HG02943 (cell line): ENCODE data around the gene DPEP2.

ENCODE experiments used
- ATAC-seq: cut with Tn5 transposase; IDR thresholded peaks from one replicate; pipeline ENCODE4 v1.9.1; 2021; ENCODE audit warnings: mild to moderate bottlenecking, low read depth, moderate library complexity; ENCODE audit not compliant: unreplicated experiment

The DPEP2 gene

DNA sequence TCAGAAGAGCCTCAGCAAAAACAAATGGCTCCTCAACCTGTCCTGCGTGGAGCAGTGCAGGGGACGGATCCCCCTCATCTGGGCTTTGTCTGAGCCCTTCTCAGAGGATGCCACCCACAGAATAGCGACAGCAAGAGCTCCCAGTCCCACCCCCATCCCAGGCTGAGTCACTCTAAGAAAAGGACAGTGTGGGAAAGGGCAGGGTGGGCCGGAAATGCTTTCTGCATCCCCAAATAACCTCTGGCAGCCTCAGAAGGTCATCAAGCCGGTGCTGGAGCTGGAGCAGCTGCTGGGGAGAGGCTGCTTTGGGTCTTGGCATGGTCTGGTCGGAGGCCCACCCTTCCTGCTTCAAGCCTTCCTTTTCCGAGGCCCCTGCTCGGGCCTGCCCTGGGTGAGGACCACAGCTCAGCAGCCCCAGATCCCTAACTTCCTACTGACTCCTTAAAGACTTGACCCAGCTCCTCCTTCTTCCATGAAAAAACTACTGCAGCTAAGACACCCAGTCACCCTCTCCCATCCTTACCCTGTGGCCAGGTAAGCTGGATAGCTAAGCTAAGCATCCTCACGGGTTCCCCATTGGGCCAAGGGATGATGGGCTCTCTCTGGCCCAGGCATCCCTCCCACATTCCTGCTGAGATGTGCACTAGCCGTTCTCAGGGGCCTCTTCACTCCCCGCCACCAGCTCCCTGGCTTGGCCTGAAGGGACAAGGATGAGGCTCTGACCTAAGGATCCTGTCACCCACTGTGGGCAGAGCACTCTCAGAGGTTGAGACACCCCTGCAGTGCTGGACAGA is 39.6 kb downstream of the DPEP2 start:
- no peak for ATAC-seq

DNA sequence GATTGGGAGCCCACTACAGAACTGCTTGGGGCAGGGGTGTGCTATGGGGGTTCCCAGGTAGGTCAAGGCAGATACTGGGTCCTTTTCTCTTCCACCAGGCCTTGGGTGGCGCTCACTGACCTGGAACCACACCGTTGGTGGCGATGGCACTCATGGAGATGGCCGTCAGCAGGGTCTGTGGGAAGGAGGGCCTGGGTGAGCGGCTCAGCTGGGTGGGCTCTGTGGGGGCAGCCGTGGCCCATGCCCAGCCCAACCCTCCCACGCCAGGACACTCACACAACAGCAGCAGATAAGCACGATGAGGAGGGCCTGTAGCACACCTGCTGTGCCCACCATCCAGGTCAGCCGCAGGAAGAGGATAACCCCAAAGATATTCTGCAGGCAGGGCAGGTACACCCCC is 41.7 kb downstream of the DPEP2 start:
- ATAC-seq, result no peak

DNA sequence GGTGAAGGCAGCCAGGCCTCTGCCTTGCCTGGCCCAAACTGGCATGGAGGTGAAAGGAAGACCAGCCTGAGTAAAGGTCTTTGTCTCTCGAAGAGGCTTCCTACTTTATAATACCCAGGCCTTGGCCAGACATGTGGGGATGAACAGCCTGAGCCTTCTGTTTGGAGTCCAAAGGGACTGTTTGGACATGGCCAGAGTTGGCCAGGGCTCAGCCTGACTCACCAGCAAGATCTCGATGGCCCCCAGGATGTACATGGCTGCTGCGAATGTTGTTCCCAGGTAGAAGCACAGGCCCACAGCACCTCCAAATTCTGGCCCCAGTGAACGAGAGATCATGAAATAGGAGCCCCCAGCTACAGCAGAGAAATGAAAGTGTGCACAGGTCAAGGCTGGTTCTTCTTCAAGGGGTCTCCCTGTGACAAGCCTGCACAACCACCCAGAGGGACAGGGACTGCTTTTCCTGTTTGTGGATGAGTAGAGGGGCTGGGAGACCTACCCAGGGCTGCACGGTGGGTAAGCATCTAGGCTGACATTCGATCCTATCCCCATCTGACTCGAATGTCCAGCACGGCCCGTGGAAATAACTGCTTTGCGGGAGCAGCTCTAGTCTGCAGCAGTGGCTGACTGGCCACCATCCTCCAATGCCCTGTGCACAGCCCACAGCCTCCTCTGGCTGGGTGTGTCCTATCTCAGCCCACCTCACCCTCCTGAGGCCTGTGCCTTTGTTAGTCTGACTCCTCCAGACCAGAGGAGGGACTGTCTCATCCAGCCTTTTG is 44.7 kb downstream of the DPEP2 start:
- no peak for ATAC-seq

DNA sequence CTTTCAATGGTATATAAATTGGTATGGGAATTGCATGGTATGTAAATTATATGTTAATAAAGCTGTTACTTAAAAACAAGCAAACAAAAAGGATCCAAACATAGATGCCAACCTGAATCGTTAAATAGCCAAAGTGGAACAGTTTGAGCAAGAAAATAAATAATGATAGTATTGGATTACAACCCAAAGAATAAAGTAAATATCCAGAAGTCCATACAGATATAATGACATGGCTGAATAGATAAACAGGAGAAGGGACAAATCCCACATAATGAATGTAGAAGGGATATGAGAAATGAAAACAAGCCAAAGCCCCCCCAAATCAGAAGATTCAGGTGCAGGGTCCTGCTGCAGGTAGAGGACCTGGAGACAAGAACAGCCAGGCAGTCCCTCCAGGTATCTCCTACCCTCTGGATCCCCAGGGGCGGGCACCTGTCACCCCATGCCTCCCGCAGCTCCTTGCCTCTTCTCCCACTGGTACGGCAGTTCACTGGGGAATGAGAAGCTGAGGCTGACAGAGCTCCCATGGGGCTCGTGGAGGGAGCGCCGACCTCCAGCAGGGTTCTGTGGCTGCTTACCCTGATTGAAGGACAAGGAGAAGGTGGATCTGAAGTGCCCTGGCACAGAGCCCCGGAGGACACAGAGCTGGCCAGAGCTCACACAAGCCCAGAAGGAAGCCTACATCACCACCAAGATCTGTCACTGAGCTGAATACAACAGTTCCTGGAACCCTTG is 45.5 kb downstream of the DPEP2 start:
- ATAC-seq, result no peak

DNA sequence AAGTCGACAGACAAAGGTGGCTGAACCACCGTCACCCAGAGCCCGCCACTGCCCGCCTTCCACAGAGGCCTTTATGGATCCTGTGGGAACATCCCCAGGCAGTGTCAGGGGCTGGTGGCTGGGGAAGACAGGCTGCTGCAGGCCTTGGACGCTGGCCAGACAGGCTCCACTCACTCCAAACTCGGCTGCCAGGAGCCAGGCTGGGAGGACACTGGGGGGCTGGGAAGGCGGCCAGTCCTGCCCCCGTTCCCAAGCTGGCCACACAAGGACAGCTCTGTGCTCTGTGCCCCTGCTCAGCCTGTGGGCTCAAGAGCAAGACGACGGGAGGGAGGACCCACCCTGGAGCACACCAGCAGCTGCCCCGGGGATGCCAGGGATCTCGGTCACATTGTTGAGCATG is 47.8 kb downstream of the DPEP2 start:
- no peak for ATAC-seq

DNA sequence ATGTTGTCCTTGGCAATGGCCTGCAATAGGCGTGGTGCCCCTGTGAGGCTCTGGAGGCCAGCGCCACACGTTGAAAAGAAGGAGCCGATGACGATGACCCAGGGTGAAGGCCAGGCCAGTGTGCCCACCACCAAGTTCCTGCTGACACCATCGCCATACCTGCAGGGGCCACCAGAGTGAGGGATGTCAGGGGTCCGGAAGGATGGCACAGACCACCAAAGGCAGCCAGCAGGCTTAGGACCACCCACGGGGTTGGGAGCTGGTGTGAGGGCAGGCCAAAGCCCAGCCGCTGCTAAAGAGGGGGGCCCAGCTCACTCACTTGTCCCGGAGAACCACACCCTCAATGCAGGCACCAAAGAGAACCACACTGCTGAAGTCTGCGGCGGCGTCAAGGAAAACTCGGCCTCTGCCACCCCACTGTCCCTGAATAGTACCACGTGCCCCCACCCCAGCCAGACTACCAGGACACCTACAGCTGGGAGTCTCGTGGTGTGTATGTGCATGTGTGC is 48.9 kb downstream of the DPEP2 start:
- ATAC-seq, result no peak

DNA sequence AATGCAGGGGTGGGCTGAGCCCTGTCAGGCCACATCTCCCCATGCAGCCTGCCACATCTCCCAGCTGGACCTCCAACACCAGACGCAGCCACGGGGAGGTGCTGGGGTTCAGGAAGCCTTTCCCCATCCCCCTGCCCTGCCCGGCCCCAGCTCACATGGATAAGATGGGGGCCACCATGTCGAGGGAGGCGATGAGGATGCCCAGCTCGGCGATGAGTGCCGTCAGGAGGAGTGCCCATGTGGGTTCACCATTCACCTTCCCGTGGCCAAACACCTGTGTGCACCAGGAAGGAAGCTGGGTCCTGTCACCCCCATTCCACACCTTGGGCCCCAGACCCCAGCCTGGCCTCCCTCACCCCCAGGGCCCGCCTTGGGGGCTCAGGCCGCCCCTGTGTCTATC is 49.6 kb downstream of the DPEP2 start:
- ATAC-seq, result no peak

DNA sequence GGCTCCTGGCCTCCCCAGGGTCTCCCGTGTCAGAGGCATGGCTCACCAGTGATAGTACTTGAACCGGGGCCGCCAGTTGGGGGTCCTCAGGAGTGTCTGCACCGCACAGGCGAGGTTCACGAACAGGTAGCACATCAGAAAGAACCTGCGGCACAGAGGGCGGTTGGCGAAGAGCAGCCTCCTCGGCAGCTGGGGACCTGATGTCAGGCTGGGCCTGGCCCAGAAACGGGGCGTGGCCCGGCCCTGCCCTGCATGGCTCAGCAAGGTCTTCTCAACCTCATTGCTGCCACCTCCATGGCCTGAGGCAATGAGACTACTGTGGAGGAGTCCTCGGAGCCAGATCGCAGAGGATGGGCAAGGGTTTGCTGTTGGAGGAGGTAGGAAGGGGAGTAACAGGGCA is 51.3 kb downstream of the DPEP2 start:
- no peak for ATAC-seq

DNA sequence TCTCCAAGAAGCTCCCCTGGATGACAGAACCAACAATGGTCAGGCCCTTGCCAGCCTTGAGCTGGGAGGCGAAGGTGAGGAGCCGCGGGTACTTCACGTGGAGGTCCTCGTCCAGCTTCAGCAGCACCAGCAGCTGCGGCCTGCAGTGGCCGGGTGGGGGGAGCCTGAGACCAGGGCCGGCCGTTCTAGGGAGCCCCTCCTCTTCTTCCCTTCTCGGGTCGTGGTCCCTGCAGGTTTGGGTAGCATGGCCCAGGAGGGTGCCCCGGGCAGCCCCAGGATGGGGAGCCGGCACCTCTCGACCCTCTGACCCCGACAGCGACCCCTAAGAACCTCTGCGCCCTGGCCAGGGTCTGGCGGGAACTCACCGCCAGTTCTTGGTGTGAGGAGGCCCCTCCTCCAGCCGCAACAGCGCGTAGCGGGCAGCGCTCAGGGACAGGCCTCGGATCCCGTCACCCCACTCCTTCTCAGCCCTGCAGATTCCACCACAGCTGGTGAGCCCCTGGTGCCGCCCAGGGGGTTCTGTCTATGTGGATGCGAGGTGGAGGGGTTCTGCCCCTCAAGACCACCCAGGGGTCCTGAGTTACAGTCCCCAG is 52.2 kb downstream of the DPEP2 start:
- no peak for ATAC-seq

DNA sequence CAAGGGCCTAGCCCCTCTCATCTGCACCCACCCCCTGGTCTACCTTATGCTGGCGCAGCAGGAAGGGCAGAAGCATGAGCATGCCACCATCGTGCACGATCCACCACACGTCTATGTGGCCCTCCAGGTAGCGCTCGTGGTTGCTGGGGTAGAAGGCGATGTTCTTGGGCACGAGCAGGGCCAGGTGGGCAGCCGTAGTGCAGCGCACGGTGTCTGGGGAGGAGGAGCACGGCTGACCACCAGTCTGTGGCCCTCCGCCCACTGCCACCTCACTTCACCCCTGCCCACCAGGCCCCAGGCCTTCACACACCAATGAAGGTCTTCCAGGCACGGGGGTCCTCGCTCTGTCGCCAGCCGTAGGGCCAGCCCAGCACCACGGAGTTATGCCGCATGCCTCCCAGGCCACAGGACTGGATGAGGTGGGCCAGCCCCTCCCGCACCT is 53.1 kb downstream of the DPEP2 start:
- no peak for ATAC-seq

DNA sequence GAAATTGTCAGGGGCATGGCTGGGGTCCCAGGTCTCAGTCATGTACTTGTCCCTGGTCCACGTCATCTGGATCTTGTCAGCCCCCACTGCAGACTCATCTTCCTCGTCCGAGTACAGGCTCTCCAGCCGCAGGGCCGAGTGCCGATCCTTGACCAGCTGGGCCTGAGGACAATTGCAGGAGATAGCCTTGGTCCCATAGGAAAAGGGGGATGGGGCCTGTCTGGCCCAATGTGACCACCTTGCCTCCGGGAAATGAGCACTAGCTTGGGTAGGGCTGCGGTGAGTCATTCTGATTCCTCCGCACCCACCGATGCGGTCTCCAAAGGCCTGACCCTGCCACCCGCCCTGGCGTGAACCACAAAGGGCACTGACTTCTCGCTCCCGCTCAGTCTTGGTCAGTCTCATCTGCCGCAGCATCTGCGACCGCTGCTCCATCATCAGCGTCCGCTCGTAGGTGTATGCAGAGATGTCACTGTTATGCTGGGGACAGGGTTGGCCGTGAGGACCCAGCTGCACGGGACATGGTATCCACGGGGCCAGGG is 53.8 kb downstream of the DPEP2 start:
- no peak for ATAC-seq

DNA sequence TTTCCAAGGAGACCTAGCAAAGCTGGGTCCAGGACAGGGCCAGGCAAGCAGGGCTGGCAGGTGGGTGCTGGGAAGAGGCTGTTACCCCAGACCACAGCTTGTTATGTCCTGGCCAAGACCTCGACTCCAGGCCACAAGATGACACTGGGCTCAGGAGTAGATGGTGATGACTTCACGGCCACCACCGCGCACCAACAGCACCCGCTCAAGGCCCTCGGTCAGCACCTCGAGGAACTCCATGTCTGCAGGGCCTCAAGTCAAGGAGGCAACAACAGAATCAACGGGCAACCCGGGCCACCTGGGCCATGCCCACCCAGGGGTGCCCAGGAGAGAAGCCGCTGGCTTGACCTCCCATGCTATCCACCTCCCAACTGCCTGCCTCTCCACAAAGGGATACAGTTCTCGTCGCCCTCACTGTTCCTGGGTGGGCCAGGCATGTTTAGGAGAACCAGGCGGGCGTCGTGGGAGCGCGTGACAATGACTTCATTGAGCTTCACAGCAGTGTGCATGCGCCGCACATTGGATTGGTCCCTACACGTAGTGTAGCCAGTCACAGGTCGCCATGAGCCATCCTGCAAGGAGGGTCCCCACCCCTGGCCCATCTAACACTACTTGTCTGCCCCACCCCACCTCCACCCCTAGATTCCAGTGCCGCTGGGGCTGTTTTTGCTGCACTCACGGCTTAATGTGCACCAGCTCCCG is 54.4 kb downstream of the DPEP2 start:
- ATAC-seq, result no peak

DNA sequence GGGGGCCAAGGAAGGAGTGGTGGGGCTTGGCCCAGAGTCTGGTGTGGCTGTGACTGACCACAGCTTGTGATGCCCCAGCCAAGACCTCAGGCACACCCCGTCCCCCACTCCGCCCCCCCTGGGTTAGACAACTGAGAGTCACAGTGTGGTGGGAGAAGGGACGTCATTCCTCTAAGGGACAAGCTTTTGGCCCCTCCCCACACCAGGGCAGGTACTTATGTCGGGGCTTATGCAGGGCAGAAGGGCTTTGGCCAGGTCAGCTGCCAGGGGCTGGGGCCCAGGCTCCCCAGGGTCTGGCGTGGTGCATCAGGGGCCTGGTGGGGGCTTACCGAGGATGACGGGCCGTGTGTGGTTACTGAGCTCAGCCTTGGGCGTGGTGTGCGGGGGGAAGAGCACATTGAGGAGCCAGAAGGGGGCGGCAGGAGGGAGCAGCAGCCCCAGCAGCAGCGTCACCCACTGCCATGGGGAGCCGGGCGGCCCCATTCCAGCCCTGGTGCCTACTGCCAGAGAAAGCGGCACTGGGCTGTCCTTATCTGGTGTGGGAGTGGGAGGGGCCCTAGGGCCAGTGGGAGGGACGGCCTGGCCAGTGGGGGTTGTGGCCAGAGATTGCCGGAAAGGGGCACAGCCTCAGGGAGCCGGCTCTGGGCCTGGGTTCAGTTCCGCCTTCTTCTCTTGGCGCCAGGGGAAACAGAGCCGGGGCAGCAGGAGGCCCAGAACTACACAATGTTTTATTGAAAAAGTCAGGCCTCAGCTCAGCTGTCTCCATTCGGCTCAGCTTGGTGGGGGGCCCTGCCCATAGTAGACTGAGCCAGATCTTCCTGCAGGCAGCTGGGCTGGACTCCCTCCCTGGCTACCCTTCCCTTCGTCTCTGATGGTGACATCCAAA is 55.4 kb downstream of the DPEP2 start, which contains the start of gene LCAT:
Gene LCAT, minus strand, starts transcription at position 502 of the 886 bp plus-strand sequence. Its CDS starts 19 bp downstream, at position 483.
- ATAC-seq, result no peak

DNA sequence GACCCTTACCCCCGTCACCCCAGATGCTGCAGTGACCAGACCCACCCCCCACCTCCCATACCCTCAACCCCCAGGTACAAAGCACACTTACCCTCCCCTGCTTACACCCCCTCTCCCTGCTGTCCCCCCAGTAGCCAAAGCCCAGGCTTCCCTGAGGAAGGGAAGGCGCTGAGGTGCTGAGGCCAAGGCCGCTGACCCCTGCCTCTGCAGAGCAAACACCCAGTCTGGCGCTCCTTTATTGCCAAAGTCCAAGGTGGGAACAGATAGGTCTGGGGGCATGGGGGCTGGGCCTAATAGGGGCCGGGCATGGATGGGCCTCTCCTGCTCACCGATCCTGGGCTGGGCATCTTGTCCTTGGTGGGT is 56.0 kb downstream of the DPEP2 start:
- no peak for ATAC-seq

DNA sequence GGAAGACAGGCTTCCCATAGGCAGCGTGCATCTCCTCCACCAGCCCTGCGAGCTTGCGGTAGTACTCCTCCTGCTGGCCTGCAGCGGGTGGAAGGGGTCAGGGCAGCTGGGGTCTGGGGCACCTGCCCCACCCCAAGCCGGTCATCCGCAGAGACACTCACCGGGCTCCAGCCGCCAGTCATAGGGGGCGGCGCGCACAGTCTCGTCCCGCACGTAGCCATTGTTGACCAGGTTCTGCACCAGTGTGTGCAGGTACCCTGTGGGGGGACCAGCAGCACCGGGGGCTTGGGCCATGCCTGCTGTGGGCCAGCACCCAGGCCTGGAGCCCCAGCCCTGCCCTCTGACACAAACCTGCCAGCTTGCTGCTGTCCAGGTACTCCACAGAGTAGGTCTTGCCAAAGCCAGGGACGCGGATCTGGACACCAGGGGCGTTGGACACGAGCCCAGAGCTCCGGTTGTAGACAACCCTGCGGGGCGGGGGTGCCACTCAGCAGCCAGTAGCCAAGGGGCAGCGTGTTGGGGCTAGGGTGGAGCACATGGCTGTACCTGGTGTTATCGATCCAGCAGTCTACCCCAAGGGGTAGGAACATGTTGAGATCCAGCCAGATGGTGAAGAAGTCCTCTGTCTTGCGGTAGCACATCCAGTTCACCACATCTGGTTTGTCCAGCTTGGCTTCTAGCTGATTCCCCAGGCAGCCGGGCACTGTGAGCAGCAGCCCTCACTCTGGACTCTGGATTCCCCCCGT is 56.6 kb downstream of the DPEP2 start:
- ATAC-seq, result no peak

DNA sequence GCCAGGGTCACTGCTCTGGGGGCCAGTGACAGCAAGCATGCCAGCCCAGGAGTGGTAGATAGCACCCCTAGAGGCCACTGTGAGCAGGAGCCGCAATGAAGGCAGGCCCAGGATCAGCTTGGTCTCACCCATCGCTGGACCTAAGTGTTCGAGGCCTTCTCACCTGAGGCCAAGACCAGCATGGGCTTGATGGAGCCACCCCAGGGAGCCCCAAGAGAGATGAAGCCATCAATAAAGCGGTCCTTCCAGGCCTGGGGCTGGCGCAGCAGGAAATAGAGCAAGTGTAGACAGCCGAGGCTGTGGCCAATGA is 57.1 kb downstream of the DPEP2 start:
- no peak for ATAC-seq

DNA sequence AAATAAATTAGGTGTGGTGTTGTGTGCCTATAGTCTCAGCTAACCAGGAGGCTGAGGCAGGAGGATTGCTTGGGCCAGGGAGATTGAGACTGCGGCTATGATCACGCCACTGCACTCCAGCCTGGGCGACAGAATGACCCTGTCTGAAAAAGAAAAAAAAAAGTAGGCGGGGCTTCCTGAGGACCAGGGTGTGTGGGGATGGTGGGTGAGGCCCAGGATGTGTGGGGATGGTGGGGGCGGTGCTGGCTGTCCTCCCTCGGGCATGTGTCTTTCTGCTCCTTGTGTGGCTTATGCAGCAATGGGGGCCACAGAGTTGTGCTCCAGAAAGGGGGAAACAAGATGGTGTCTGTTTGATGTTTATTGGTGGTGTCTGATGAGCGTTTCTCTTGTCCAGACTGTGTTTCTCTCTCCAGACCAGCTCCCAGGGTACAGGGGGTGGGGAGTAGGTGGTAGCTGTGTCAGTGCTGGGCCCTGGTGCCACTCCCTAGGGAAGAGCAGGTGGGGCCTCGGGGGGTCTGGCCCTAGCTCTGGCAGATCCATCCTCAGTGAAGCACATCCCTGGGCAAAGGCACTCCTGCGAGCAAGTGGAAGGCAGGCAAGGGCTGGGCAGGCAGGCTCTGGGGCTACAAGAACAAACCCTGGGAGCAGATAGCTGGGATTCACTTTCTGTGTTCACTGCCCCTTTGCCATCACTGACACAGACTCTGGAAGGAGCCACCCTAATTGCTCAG is 57.6 kb downstream of the DPEP2 start:
- ATAC-seq, result no peak
